IMR-90 (cell line): ENCODE measurements around the gene BTBD10. TPM values are rescaled to one million over a fixed set of nuclear protein-coding genes. Genes with fewer than 3 reads are reported as not detected.
A peak's percentile ranks its signal among the peaks of the same experiment; 100 is the strongest.

Experiments
- ATAC-seq: fragments of 200-7000 bp; cut with Tn5 transposase; 2 replicates; pipeline ENCODE4 v1.9.1; 2020; ENCODE audit warnings: low read depth, mild to moderate bottlenecking, moderate library complexity
- BruUV-seq: library from RNA; stranded (reverse); fragments of 400-500 nt; replicated peaks from 2 replicates; lab custom pipeline; 2021; lab: Mats Ljungman, UMichigan
- CTCF ChIA-PET: fragments of 300-600 bp; formaldehyde crosslinking; extraction: SDS; loops from one replicate; lab custom pipeline; 2021; ENCODE audit warnings: antibody characterized with exemption; lab: Yijun Ruan, JAX
- POLR2A ChIA-PET: fragments of 300-600 bp; sonication (Branson Sonifier 250); formaldehyde crosslinking; loops from one replicate; lab custom pipeline; 2022; ENCODE audit warnings: antibody characterized with exemption; ENCODE audit not compliant: unreplicated experiment; lab: Charles Lee
- DNase-seq: peaks from one replicate; pipeline ENCODE4 v3.0.0; 2013
- H2AFZ ChIP-seq: replicated peaks from 2 replicates; pipeline ENCODE3; 2013; ENCODE audit warnings: low read length, mild to moderate bottlenecking; ENCODE audit not compliant: poor library complexity
- H2AK5ac ChIP-seq: 2 replicates; pipeline ENCODE4 v1.6.1; 2013; ENCODE audit warnings: low read depth, low read length, inconsistent platforms
- H2AK9ac ChIP-seq: replicated peaks from 2 replicates; pipeline ENCODE3; 2013; ENCODE audit warnings: mild to moderate bottlenecking, low read depth, low read length, moderate library complexity; ENCODE audit not compliant: poor library complexity
- H2BK120ac ChIP-seq: 2 replicates; pipeline ENCODE4 v1.6.1; 2013; ENCODE audit warnings: low read depth, low read length, inconsistent platforms
- H2BK15ac ChIP-seq: 3 replicates; pipeline ENCODE4 v1.6.1; 2013; ENCODE audit warnings: low read depth, low read length, inconsistent platforms
- H2BK20ac ChIP-seq: 2 replicates; pipeline ENCODE4 v1.6.1; 2013; ENCODE audit warnings: low read depth, mild to moderate bottlenecking, inconsistent platforms, low read length, moderate library complexity
- H2BK5ac ChIP-seq: 2 replicates; pipeline ENCODE4 v1.6.1; 2013; ENCODE audit warnings: mild to moderate bottlenecking, low read depth, low read length, inconsistent platforms; ENCODE audit not compliant: poor library complexity, severe bottlenecking
- H3K14ac ChIP-seq: replicated peaks from 2 replicates; pipeline ENCODE4 v1.6.1; 2013; ENCODE audit warnings: low read depth, low read length, inconsistent platforms
- H3K18ac ChIP-seq: 2 replicates; pipeline ENCODE4 v1.6.1; 2013; ENCODE audit warnings: low read depth, low read length, control low read depth
- H3K23ac ChIP-seq: 2 replicates; pipeline ENCODE4 v1.6.1; 2013; ENCODE audit warnings: low read depth, low read length, inconsistent platforms
- H3K27ac ChIP-seq: 2 replicates; pipeline ENCODE4 v1.5.1; 2013; ENCODE audit warnings: mild to moderate bottlenecking, control low read depth, low read length; ENCODE audit not compliant: insufficient read depth
- H3K27me3 ChIP-seq: 2 replicates; pipeline ENCODE4 v1.6.1; 2013; ENCODE audit warnings: low read length; ENCODE audit not compliant: control insufficient read depth, insufficient read depth
- H3K36me3 ChIP-seq: 2 replicates; pipeline ENCODE4 v1.6.1; 2013; ENCODE audit warnings: low read length, mixed read lengths; ENCODE audit not compliant: control insufficient read depth, insufficient read depth
- H3K4ac ChIP-seq: 2 replicates; pipeline ENCODE4 v1.6.1; 2013; ENCODE audit warnings: low read depth, low read length, inconsistent platforms
- H3K4me1 ChIP-seq: 2 replicates; pipeline ENCODE4 v1.6.1; 2013; ENCODE audit warnings: low read length, mixed read lengths; ENCODE audit not compliant: control insufficient read depth, insufficient read depth
- H3K4me2 ChIP-seq: 2 replicates; pipeline ENCODE4 v1.6.1; 2013; ENCODE audit warnings: low read depth, mild to moderate bottlenecking, control low read depth, low read length, moderate library complexity
- H3K4me3 ChIP-seq: 2 replicates; pipeline ENCODE4 v1.5.1; 2013; ENCODE audit warnings: low read depth, mild to moderate bottlenecking, control low read depth, low read length, moderate library complexity; ENCODE audit not compliant: insufficient read depth
- H3K56ac ChIP-seq: 2 replicates; pipeline ENCODE4 v1.6.1; 2013; ENCODE audit warnings: low read length, inconsistent platforms; ENCODE audit not compliant: insufficient read depth; ENCODE audit errors: extremely low read depth
- H3K79me1 ChIP-seq, 2 experiments: 2 replicates each; pipeline ENCODE4 v1.6.1; 2013; ENCODE audit warnings: low read length in 2 of 2, inconsistent platforms in 1 of 2, low read depth in 1 of 2
- H3K9ac ChIP-seq: 2 replicates; pipeline ENCODE4 v1.6.1; 2013; ENCODE audit warnings: low read depth, low read length, control low read depth
- H3K9me1 ChIP-seq: 2 replicates; pipeline ENCODE4 v1.6.1; 2013; ENCODE audit warnings: low read length, inconsistent platforms; ENCODE audit not compliant: insufficient read depth
- H3K9me3 ChIP-seq: 2 replicates; pipeline ENCODE4 v1.6.1; 2013; ENCODE audit warnings: low read length; ENCODE audit not compliant: control insufficient read depth, insufficient read depth
- H4K20me1 ChIP-seq: 2 replicates; pipeline ENCODE4 v1.6.1; 2013; ENCODE audit warnings: low read length, inconsistent platforms; ENCODE audit not compliant: insufficient read depth
- H4K5ac ChIP-seq: 2 replicates; pipeline ENCODE4 v1.6.1; 2013; ENCODE audit warnings: mild to moderate bottlenecking, low read depth, low read length, control low read depth
- H4K8ac ChIP-seq, 2 experiments: 2 replicates each; pipeline ENCODE4 v1.6.1; 2013; ENCODE audit warnings: low read depth in 2 of 2, low read length in 2 of 2, control low read depth in 1 of 2, inconsistent platforms in 1 of 2
- H4K91ac ChIP-seq: 2 replicates; pipeline ENCODE4 v1.6.1; 2013; ENCODE audit warnings: low read depth, low read length, inconsistent platforms; ENCODE audit not compliant: insufficient read depth
- BHLHE40 ChIP-seq: fragments of 150-350 bp; IDR thresholded peaks from 2 replicates; pipeline ENCODE4 v1.6.1; 2016; ENCODE audit warnings: mild to moderate bottlenecking, low read depth, low read length
- CEBPB ChIP-seq: IDR thresholded peaks from 2 replicates; pipeline ENCODE4 v1.6.1; 2012; ENCODE audit warnings: low read depth, low read length, improper control_type of control experiment
- CHD1 ChIP-seq: IDR thresholded peaks from 2 replicates; pipeline ENCODE4 v1.6.1; 2012; ENCODE audit warnings: low read depth, low read length, improper control_type of control experiment
- CTCF ChIP-seq: conservative IDR thresholded peaks from 2 replicates; pipeline ENCODE4 v1.5.1; 2012; ENCODE audit warnings: mild to moderate bottlenecking, low read depth, low read length, improper control_type of control experiment
- ELK1 ChIP-seq: fragments of 150-350 bp; IDR thresholded peaks from 2 replicates; pipeline ENCODE4 v1.6.1; 2016; ENCODE audit warnings: low read depth, mild to moderate bottlenecking, low read length, moderate library complexity, borderline replicate concordance
- FOS ChIP-seq: fragments of 150-350 bp; IDR thresholded peaks from 2 replicates; pipeline ENCODE4 v1.6.1; 2016; ENCODE audit warnings: low read depth, low read length
- MXI1 ChIP-seq: IDR thresholded peaks from 2 replicates; pipeline ENCODE4 v1.6.1; 2012; ENCODE audit warnings: low read depth, mild to moderate bottlenecking, low read length, moderate library complexity, borderline replicate concordance
- NFE2L2 ChIP-seq: fragments of 150-350 bp; IDR thresholded peaks from 2 replicates; pipeline ENCODE4 v1.6.1; 2016; ENCODE audit warnings: low read depth, mild to moderate bottlenecking, low read length
- POLR2A ChIP-seq: IDR thresholded peaks from 2 replicates; pipeline ENCODE4 v1.6.1; 2012; ENCODE audit warnings: mild to moderate bottlenecking, low read depth, low read length
- RAD21 ChIP-seq: IDR thresholded peaks from 2 replicates; pipeline ENCODE4 v1.6.1; 2012; ENCODE audit warnings: low read length, improper control_type of control experiment
- RCOR1 ChIP-seq: IDR thresholded peaks from 2 replicates; pipeline ENCODE4 v1.6.1; 2012; ENCODE audit warnings: mild to moderate bottlenecking, low read length, improper control_type of control experiment; ENCODE audit not compliant: insufficient replicate concordance
- RFX5 ChIP-seq: IDR thresholded peaks from 2 replicates; pipeline ENCODE4 v1.8.0; 2012; ENCODE audit warnings: low read depth, mild to moderate bottlenecking, low read length, moderate library complexity
- WGBS, 2 experiments: methylation state at CpG; one replicate each; pipeline versions ENCODE4 v1.1.5 to v1.1.7; 2013; ENCODE audit warnings: missing lambda C conversion rate in 2 of 2; ENCODE audit not compliant: insufficient read length in 1 of 2; ENCODE audit errors: extremely low coverage in 2 of 2; 5-methylcytosine and 5-hydroxymethylcytosine counted together
- dilution Hi-C: fragments of 300-500 bp; cut with HindIII; formaldehyde crosslinking; loops from one replicate; pipeline ENCODE4 v1.14.3; 2018; ENCODE audit warnings: low sequenced_read_pairs; ENCODE audit not compliant: unreplicated experiment
- in situ Hi-C: fragments of 300-500 bp; cut with MboI; formaldehyde crosslinking; loops from 3 replicates; pipeline ENCODE4 v1.14.3; 2019; ENCODE audit warnings: low sequenced_read_pairs, inconsistent platforms, mixed read lengths
- intact Hi-C: fragments of 100-400 bp; cut with micrococcal nuclease; formaldehyde crosslinking; loops from 2 replicates; pipeline ENCODE4 v1.10.0; 2022
- polyA plus RNA-seq, 3 experiments: library from polyadenylated mRNA; depleted of rRNA; stranded (reverse); fragments of >200 nt; gene quantifications; 2 replicates each; pipeline ENCODE4 v1.2.3, GENCODE V29; 2012; ENCODE audit warnings: low replicate concordance in 1 of 3
- total RNA-seq: library from RNA; depleted of rRNA; stranded (reverse); fragments of >200 nt; gene quantifications from 2 replicates; pipeline ENCODE4 v1.2.3, GENCODE V29; 2012

BTBD10 gene
- total and polyA plus RNA-seq, 2 of the 4 experiments (the other 2 are of a cell fraction), result 32.5 to 59.9 TPM

- in situ Hi-C loops, result no loop called here
- BruUV-seq, result no TSS peak
- H3K4me3 ChIP-seq, result no peak overlapping the region
These were observed 13.5 kb downstream of the BTBD10 start for GRCh38 chr11:13449522-13449921.

More at GRCh38 chr11:13449522-13449921, 13.5 kb downstream of the BTBD10 start:
- Histone ChIP-seq H4K8ac (0 out of 4 replicates have a peak overlapping the region, but pooled peaks of 1 of the 2 experiments have one; percentile 5), H4K5ac (no peak overlapping the region), H3K4ac (no peak overlapping the region), H2BK5ac (no peak overlapping the region), H2BK20ac (no peak overlapping the region), H3K9ac (no peak overlapping the region), H3K56ac (no peak overlapping the region), H3K14ac (no peak overlapping the region), H4K20me1 (peaks cover 6% of the 10 kb centered on the region; the same call in 1 of the 2 replicates), H3K27ac (no peak overlapping the region), H4K91ac (no peak overlapping the region), H2BK15ac (no peak overlapping the region), H3K23ac (no peak overlapping the region), H3K36me3 (0 out of 2 replicates have a peak, but pooled peaks cover 1% of the 10 kb centered on the region), H3K79me1 (peaks cover 17 to 46% of the 10 kb centered on the region in 2 experiments), H3K9me3 (no peaks in the 10 kb centered on the region), H3K18ac (no peak overlapping the region), H2BK120ac (no peak overlapping the region), H2AFZ (no peak overlapping the region), H3K9me1 (0 out of 2 replicates have a peak, but pooled peaks cover 2% of the 10 kb centered on the region), H3K4me2 (no peak overlapping the region), H3K27me3 (no peaks in the 10 kb centered on the region), H2AK9ac (no peak overlapping the region), H2AK5ac (no peak overlapping the region), H3K4me1 (peaks cover 2% of the 10 kb centered on the region)
- no CpG with 5 or more reads among the region's 1 CpG for WGBS, 2 experiments
- TF ChIP-seq RCOR1 (no peak), CTCF (no peak), RAD21 (no peak), MXI1 (no peak), CEBPB (no peak), RFX5 (no peak), NFE2L2 (no peak), ELK1 (no peak), FOS (no peak), POLR2A (no peak), CHD1 (no peak), BHLHE40 (no peak)
- ATAC-seq, result no peak
- ChIA-PET CTCF (no interaction called here), POLR2A (interaction anchor here (0.6 kb wide), 1 partner anchor 13 kb away, joined by 5 read pairs; the partner anchor contains the start of gene BTBD10)
- DNase-seq, result no peak
- dilution Hi-C loops, result no loop called here
- intact Hi-C loops, result loop anchor here (1.0 kb wide), 1 partner anchor 92 kb away; no protein-coding TSS in a partner anchor
